Measurements from ENCODE around the gene PTCH1.

PTCH1 gene

DNA sequence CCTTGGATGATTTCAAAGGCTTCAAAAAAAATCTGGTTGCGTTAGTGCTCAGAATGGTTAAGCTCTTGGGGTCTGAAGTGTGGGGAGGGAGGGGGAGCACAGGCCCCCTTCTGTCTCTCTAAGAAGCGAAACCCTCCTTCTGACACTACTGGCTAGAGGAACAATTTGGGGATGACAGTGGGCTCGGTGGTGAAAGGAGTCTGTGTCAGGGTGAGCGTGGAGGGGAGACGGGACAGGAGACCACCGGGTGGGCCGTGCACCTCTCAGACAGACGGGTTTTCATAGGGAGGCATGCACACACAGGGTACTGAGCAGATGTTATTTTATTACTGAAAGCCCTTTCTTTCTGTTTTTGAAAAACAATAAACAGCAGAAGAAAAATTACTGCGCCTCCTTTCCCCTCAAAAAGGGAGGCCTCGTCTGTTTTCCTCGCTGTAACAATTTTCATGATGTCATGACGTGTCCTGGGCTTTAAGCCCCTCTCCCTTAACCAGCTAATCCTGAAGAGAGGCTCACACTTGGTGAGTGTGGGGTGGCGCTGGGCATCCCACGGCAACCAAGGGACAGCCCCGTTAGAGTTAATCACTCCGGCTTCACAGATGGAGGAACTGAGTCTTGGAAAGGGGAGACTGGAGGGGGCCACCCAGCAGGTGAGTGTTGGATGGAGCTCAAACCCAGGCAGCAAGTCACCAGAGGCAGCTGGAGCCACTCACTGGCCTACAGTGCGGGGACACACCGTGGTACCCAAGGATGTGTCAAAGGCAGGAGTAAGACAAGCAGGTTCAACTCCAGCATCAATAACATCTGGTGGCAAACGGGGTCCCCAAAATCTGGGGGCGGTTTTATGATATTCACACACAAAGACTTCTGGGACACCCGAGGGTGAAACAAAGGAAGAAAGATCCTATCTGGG, 53.4 kb downstream of the PTCH1 start:
- DNase-seq (ENCODE audit: low spot score in 2 of 2) (no peak), ATAC-seq (replicated peaks; ENCODE audit: extremely low read depth, poor library complexity, severe bottlenecking) (no peak)
- H3K27me3 Mint-ChIP-seq = no peaks in the 10 kb centered on the region
- H3K4me3 Mint-ChIP-seq = peak overlapping the region; percentile 77
- peaks cover 43% of the 10 kb centered on the region for H3K36me3 Mint-ChIP-seq (ENCODE audit: insufficient read depth)
- peak overlapping the region; percentile 34 for H3K27ac Mint-ChIP-seq (ENCODE audit: low read depth)
- no peaks in the 10 kb centered on the region for H3K9me3 Mint-ChIP-seq
- H3K4me1 Mint-ChIP-seq = peaks cover 52% of the 10 kb centered on the region

DNA sequence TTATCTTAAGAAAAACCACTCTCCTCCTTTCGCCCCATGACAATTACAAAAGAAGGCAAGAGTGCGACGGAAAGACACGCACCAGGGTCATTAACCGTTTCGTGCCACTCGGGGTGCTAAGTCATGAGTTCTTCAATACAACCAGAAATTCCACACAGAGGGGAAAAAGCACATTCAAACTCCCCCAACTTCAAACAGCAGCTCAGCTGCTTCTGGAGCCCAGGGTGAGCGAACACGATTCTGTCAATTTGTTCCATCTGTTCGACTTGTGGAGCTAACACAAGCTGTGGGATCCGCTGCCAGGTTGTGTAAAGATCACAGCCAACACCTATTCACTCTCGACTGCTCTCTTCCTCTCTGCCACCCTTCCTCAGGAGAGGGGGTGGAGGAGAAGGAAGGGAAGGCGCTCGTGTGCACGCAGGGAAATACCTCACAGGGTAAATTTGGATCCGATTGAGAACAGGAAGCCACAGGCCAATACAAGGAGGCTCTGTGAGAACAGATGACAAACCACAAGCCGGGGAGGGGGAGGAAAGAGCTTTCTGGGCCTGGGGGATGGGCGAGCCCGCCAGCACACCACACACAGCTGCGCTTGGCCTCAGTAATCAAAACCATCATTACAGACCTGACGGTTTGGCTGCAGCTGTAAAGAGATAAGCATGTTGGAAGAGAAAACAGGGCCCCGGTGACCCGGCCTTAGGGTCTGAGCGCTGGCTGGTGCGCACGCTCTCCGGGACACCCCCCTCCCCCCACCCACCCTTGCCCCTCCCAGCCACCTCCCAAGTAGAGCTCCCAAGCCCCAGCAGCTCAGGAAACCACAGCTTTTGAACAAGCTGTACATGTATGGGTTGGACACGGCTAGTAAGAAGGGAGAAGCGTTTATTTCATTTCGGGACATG, 54.3 kb downstream of the PTCH1 start:
- Mint-ChIP-seq H3K9me3 (no peaks in the 10 kb centered on the region), H3K36me3 (ENCODE audit: insufficient read depth) (peaks cover 39% of the 10 kb centered on the region)
- ATAC-seq (replicated peaks; ENCODE audit: extremely low read depth, poor library complexity, severe bottlenecking) = peak; percentile 99

DNA sequence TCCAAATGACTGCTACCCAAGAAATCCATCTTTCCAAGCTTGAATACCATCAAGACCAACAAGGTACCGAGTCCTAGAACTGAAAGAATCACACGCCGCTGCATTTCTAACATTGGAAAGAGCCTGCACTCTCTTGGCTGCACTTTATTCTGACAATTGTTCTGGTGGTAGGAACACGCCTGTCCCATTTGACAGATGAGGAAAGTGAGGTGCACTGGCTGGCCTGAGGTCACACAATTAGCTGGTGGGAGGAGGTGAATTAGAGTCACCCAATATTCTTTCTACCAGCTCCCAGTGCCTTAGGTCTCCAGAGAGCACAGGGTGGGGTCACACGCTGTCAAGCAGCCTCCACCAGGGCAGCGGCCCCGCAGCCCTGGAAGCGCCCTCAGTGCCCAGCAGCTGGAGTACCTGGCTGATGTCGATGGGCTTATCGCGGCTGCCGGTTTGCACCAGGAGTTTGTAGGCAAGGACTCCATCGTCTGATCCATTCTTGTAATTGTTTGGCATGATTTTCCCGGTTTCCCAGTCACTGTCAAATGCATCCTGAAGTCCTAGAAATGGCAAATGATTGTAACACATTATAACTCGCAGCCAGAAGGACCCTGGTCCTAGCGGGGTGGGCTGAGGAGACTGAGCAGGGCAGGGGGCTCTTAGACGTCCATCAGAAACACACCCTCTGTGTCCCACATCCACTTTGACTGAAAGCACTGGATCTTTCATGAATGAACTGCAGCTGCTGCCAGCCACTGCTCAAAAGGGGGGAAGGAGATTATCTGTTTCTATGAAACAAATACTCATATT, 55.1 kb downstream of the PTCH1 start:
- Mint-ChIP-seq H3K36me3 (ENCODE audit: insufficient read depth) (peaks cover 37% of the 10 kb centered on the region), H3K27ac (ENCODE audit: low read depth) (peak overlapping the region; percentile 34), H3K9me3 (no peaks in the 10 kb centered on the region), H3K4me3 (peak overlapping the region; percentile 77), H3K27me3 (no peaks in the 10 kb centered on the region), H3K4me1 (peaks cover 54% of the 10 kb centered on the region)
- DNase-seq (ENCODE audit: low spot score in 2 of 2) = no peak
- ATAC-seq (replicated peaks; ENCODE audit: extremely low read depth, poor library complexity, severe bottlenecking) = no peak

More for the DNA sequence above, 54.3 kb downstream of the PTCH1 start:
- Mint-ChIP-seq H3K4me3 (peak overlapping the region; percentile 77), H3K27me3 (no peaks in the 10 kb centered on the region), H3K4me1 (peaks cover 54% of the 10 kb centered on the region), H3K27ac (ENCODE audit: low read depth) (peak overlapping the region; percentile 34)
- peak; percentile 50 to 82 for DNase-seq (ENCODE audit: low spot score in 2 of 2)

DNA sequence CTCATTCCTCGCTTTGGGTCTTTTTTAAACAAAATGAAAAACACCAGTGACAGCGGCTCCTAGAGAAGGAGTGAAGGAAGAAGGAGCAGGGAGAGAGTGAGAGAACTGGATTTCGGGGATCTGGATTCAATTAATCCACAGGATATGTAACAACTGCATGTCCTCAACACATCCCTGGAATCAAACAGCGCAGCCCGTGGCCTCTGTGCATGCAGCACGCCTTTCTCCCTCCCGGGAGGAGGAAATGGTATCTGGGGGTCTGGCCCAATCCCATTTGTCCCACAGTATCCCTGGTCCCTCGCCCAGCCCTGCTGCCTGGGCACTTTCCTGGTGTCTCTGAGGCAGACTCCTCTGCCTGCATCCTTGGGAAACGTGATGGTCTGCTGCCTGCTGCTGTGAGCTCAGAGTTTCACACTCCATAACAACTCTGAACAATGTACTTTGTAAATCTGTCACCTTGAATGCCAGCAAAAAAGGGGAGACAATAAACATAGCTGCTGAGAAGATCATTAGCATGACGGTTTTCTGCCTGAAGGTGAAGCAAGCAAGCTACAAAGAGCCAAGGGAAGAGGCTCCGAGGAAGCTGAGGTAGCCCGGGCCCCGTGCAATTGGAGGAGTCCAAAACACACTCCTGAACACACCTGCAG, 56.1 kb downstream of the PTCH1 start:
- H3K27ac Mint-ChIP-seq (ENCODE audit: low read depth) = no peak overlapping the region
- no peak for ATAC-seq (replicated peaks; ENCODE audit: extremely low read depth, poor library complexity, severe bottlenecking)
- H3K27me3 Mint-ChIP-seq = no peaks in the 10 kb centered on the region
- no peaks in the 10 kb centered on the region for H3K9me3 Mint-ChIP-seq
- no peak for DNase-seq (ENCODE audit: low spot score in 2 of 2)
- H3K4me3 Mint-ChIP-seq = no peak overlapping the region
- peaks cover 54% of the 10 kb centered on the region for H3K4me1 Mint-ChIP-seq
- H3K36me3 Mint-ChIP-seq (ENCODE audit: insufficient read depth) = peaks cover 34% of the 10 kb centered on the region

DNA sequence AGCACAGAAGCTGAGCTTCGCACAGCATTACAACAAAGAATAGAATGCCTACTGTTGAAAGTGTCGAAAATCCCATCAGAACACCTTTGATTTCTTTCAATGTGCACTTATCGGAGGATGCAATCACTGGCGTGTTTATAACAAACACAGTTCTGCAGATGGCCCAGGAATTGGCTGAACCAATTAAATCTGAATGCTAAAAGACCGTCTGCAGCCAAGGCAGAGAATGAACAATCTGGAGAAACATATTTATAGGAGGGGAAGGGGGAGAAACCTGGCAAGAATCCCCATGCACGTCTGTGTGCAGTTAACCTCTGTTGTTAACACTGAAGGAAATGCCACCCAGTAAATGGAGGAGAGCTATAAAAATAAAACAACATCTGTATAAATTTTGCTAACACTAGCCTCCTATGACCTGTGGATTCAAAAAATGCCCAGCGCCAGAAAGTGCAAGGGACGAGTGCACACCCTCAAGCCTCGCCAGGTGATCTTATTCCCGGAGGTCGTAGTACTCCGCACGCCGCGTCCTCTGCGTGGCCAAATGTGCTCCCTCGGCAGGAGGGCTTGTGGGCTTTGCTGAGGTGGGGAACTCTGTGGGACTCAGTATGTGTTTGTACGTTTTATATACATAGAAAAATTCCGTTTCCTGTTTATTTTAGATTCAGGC, 56.8 kb downstream of the PTCH1 start:
- ATAC-seq (replicated peaks; ENCODE audit: extremely low read depth, poor library complexity, severe bottlenecking) = no peak
- no peak for DNase-seq (ENCODE audit: low spot score in 2 of 2)
- peaks cover 34% of the 10 kb centered on the region for H3K36me3 Mint-ChIP-seq (ENCODE audit: insufficient read depth)
- no peak overlapping the region for H3K4me3 Mint-ChIP-seq
- no peak overlapping the region for H3K27ac Mint-ChIP-seq (ENCODE audit: low read depth)
- no peaks in the 10 kb centered on the region for H3K27me3 Mint-ChIP-seq
- no peaks in the 10 kb centered on the region for H3K9me3 Mint-ChIP-seq
- H3K4me1 Mint-ChIP-seq = peaks cover 50% of the 10 kb centered on the region

DNA sequence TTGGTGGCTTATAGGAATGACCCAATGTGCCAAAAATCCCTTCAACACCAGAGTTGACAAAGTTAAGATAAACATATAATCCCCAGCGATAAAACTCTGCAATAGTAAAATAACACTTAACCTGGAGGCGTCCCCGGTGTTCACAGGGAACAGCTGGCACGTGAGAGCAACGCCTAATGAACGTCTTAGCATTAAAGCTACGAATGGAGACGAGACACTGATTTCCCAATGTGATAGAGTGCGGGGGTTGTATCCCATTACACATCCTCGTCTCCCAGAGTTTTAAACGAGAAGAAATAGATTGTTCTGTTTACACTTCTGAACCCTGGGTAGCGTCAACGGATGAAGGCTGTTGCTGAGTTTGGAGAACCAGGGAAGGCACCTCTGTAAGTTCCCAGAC, 57.6 kb downstream of the PTCH1 start:
- no peak for ATAC-seq (replicated peaks; ENCODE audit: extremely low read depth, poor library complexity, severe bottlenecking)
- H3K9me3 Mint-ChIP-seq = no peaks in the 10 kb centered on the region
- H3K36me3 Mint-ChIP-seq (ENCODE audit: insufficient read depth) = peaks cover 38% of the 10 kb centered on the region

DNA sequence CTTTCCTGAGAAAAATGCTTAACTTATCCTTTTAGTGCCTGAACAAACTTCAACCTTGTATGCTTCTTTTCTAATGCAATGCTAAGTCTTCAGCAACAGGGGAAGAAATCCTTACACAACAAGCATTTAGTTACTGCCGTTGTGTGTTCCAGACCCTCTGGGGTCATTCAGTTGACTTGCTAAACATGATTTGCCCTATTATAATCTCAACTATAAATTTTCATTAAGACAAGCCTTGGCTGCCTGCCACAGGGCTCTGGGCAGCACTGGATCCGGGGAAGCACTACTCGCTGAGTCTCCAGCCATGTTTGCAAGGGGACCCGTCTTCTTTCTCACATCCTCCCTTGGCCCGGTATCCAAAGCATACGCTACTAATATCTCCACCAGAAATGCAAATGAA, 58.1 kb downstream of the PTCH1 start:
- Mint-ChIP-seq H3K9me3 (no peaks in the 10 kb centered on the region), H3K27ac (ENCODE audit: low read depth) (no peak overlapping the region), H3K36me3 (ENCODE audit: insufficient read depth) (peaks cover 41% of the 10 kb centered on the region), H3K4me1 (peaks cover 44% of the 10 kb centered on the region), H3K4me3 (no peak overlapping the region), H3K27me3 (no peaks in the 10 kb centered on the region)
- no peak for ATAC-seq (replicated peaks; ENCODE audit: extremely low read depth, poor library complexity, severe bottlenecking)
- no peak for DNase-seq (ENCODE audit: low spot score in 2 of 2)

More for the DNA sequence above, 57.6 kb downstream of the PTCH1 start:
- DNase-seq (ENCODE audit: low spot score in 2 of 2) = no peak
- Mint-ChIP-seq H3K27ac (ENCODE audit: low read depth) (no peak overlapping the region), H3K4me3 (no peak overlapping the region), H3K27me3 (no peaks in the 10 kb centered on the region), H3K4me1 (peaks cover 48% of the 10 kb centered on the region)

DNA sequence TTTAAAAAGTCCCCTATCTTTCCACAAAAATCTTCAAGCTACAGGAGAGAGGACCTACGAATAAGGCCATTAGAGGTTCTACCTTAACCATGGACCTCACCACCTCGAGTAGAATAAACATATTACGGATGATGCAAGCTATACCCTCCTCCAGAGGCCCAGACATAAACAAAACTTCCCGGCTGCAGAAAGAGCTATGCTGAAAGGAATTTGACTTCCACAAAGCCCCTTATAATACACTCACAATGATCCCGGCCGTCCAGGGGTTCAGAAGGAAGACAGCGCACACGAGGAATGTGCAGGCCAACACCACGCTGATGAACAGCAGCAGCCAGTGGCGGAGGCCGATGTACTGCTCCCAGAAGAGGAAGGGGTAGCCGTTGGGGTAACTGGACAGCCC, 59.0 kb downstream of the PTCH1 start:
- ATAC-seq (replicated peaks; ENCODE audit: extremely low read depth, poor library complexity, severe bottlenecking) = no peak
- H3K36me3 Mint-ChIP-seq (ENCODE audit: insufficient read depth) = peaks cover 49% of the 10 kb centered on the region
- H3K4me3 Mint-ChIP-seq = no peak overlapping the region
- H3K4me1 Mint-ChIP-seq = peaks cover 36% of the 10 kb centered on the region
- no peak overlapping the region for H3K27ac Mint-ChIP-seq (ENCODE audit: low read depth)
- H3K9me3 Mint-ChIP-seq = no peaks in the 10 kb centered on the region
- no peaks in the 10 kb centered on the region for H3K27me3 Mint-ChIP-seq
- DNase-seq (ENCODE audit: low spot score in 2 of 2) = no peak

DNA sequence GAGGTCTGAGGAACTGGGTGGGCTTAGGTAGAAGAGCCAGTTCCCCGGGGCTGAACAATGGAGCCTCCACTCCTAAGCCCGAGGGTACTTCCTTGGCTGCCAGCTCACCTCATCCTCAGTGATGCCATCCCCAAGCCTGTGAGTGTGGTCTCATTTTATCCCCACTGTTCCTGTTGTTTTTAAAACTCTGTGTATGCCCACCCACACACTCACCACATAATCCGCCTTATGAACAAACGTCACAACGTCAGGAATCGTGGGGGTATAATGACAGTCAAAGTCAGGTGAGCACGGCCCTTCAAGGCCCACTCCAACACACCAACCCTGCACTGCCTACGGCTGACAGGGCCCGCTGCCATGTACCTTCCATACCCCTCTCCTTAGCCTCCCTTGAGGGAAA, 61.1 kb downstream of the PTCH1 start:
- Mint-ChIP-seq H3K9me3 (no peaks in the 10 kb centered on the region), H3K4me1 (peaks cover 23% of the 10 kb centered on the region), H3K4me3 (no peak overlapping the region), H3K27ac (ENCODE audit: low read depth) (no peak overlapping the region), H3K36me3 (ENCODE audit: insufficient read depth) (peaks cover 52% of the 10 kb centered on the region), H3K27me3 (no peaks in the 10 kb centered on the region)
- no peak for ATAC-seq (replicated peaks; ENCODE audit: extremely low read depth, poor library complexity, severe bottlenecking)
- DNase-seq (ENCODE audit: low spot score in 2 of 2) = no peak

DNA sequence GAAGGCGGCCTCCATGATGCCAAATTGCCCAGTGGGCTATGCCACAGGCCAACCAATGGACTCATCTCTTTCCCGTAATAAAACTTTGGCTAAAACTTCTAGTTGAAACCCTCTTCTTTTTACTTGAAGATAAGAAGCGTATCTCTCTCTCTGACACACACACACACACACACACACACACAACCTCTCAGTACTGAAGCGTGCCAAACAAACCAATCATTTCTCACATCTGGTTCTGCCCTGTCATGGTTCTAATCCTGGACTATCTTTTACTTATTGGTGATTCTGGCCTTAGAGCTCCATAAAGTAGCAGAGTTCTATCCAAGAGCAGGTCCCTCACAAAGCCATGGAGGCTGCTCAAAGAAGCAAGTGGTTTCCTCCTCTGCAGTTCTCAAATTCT, 64.6 kb downstream of the PTCH1 start:
- no peaks in the 10 kb centered on the region for H3K27me3 Mint-ChIP-seq
- DNase-seq (ENCODE audit: low spot score in 2 of 2) (no peak), ATAC-seq (replicated peaks; ENCODE audit: extremely low read depth, poor library complexity, severe bottlenecking) (no peak)
- peak overlapping the region; percentile 50 for H3K27ac Mint-ChIP-seq (ENCODE audit: low read depth)
- H3K4me1 Mint-ChIP-seq = peaks cover 14% of the 10 kb centered on the region
- no peak overlapping the region for H3K4me3 Mint-ChIP-seq
- H3K36me3 Mint-ChIP-seq (ENCODE audit: insufficient read depth) = peaks cover 44% of the 10 kb centered on the region
- H3K9me3 Mint-ChIP-seq = no peaks in the 10 kb centered on the region

DNA sequence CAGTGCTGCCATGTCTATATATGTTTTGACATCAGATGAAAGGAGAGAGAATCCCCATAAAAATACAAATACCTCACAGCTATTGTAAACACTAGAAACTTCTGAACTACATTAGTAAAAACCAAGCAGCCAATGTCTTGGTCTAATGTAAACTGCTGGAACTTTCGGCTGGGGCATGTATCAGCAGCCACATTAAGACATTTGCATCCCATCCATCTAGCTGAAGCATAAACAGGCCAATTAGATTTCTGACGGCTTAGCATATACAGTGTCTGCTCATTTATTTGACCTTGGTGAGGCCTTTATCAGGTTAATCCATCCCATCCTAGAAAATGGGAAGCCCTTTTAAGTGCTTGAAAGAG, 65.7 kb downstream of the PTCH1 start:
- Mint-ChIP-seq H3K27me3 (no peaks in the 10 kb centered on the region), H3K4me1 (peaks cover 14% of the 10 kb centered on the region), H3K36me3 (ENCODE audit: insufficient read depth) (peaks cover 44% of the 10 kb centered on the region), H3K4me3 (no peak overlapping the region), H3K9me3 (no peaks in the 10 kb centered on the region), H3K27ac (ENCODE audit: low read depth) (no peak overlapping the region)
- ATAC-seq (replicated peaks; ENCODE audit: extremely low read depth, poor library complexity, severe bottlenecking) = no peak
- DNase-seq (ENCODE audit: low spot score in 2 of 2) = no peak
